ENCODE measurements around the gene BCKDHB. TPM values are rescaled to one million over a fixed set of nuclear protein-coding genes. Genes with fewer than 3 reads are reported as not detected.

The BCKDHB gene
- total and polyA plus RNA-seq, 8 donors, result 7.8 to 44.6 (median 20.3) TPM

- no peak for DNase-seq
- Histone ChIP-seq H3K9me3 (peaks cover 0 to 4% (median 0%) of the 10 kb centered on the region in 4 donors), H3K4me3 (no peak overlapping the region), H3K27ac (no peak overlapping the region), H3K36me3 (peaks cover 0 to 1% (median 0%) of the 10 kb centered on the region in 4 donors), H3K27me3 (no peaks in the 10 kb centered on the region), H3K4me1 (no peaks in the 10 kb centered on the region)
- intact Hi-C loops (cut with DNase I; ENCODE audit: low total_unique reads), result no loop called here
- TF ChIP-seq CTCF (IDR thresholded peaks at IDR 0.05), result no peak
- TF ChIP-seq EP300 (IDR thresholded peaks at IDR 0.05), result no peak
- no peak for TF ChIP-seq POLR2A (IDR thresholded peaks at IDR 0.05)
- TF ChIP-seq POLR2AphosphoS5 (IDR thresholded peaks at IDR 0.05), result no peak
- 0 to 83% (median 39%) methylated on average over 1 of the region's 1 CpG for WGBS, 5 donors
Observed at GRCh38 chr6:80304014-80304413, 197.5 kb downstream of the BCKDHB start.

GRCh38 chr6:80314531-80314930, 208.1 kb downstream of the BCKDHB start:
- DNase-seq, result no peak
- Histone ChIP-seq H3K27ac (no peak overlapping the region), H3K4me1 (peaks cover 0 to 6% (median 0%) of the 10 kb centered on the region in 4 donors), H3K9me3 (peaks cover 0 to 7% (median 0%) of the 10 kb centered on the region in 4 donors), H3K36me3 (peaks cover 0 to 5% (median 0%) of the 10 kb centered on the region in 4 donors), H3K27me3 (no peaks in the 10 kb centered on the region), H3K4me3 (no peak overlapping the region)
- TF ChIP-seq POLR2AphosphoS5 (IDR thresholded peaks at IDR 0.05), result no peak
- WGBS, 5 donors, result 93 to 95% (median 95%) methylated on average over 13 of the region's 13 CpGs
- intact Hi-C loops (cut with DNase I; ENCODE audit: low total_unique reads), result no loop called here

GRCh38 chr6:80316686-80317231, 210.3 kb downstream of the BCKDHB start:
- DNase-seq, result peak in 1 of 2 donors; percentile 13
- Histone ChIP-seq H3K9me3 (peaks cover 0 to 7% (median 0%) of the 10 kb centered on the region in 4 donors), H3K27ac (no peak overlapping the region), H3K4me1 (peaks cover 0 to 6% (median 0%) of the 10 kb centered on the region in 4 donors), H3K36me3 (no peaks in the 10 kb centered on the region), H3K27me3 (no peaks in the 10 kb centered on the region), H3K4me3 (no peak overlapping the region)
- TF ChIP-seq POLR2AphosphoS5 (IDR thresholded peaks at IDR 0.05), result no peak
- no peak for TF ChIP-seq EP300 (IDR thresholded peaks at IDR 0.05)
- TF ChIP-seq POLR2A (IDR thresholded peaks at IDR 0.05), result no peak
- TF ChIP-seq CTCF (IDR thresholded peaks at IDR 0.05), result no peak
- intact Hi-C loops (cut with DNase I; ENCODE audit: low total_unique reads), result no loop called here
- WGBS, 5 donors, result 71 to 85% (median 79%) methylated on average over 4 of the region's 4 CpGs

- peaks cover 0 to 6% (median 0%) of the 10 kb centered on the region in 4 donors for H3K4me1 ChIP-seq
- H3K27ac ChIP-seq, result no peak overlapping the region
- H3K27me3 ChIP-seq, result no peaks in the 10 kb centered on the region
- no peak overlapping the region for H3K4me3 ChIP-seq
- DNase-seq, result no peak
- H3K36me3 ChIP-seq, result no peaks in the 10 kb centered on the region
- 80 to 95% (median 87%) methylated on average over 2 of the region's 2 CpGs for WGBS, 5 donors
- no peaks in the 10 kb centered on the region for H3K9me3 ChIP-seq
- intact Hi-C loops (cut with DNase I; ENCODE audit: low total_unique reads), result no loop called here
- TF ChIP-seq EP300 (IDR thresholded peaks at IDR 0.05) (no peak), POLR2A (IDR thresholded peaks at IDR 0.05) (no peak), POLR2AphosphoS5 (IDR thresholded peaks at IDR 0.05) (no peak), CTCF (IDR thresholded peaks at IDR 0.05) (no peak)
Observed at GRCh38 chr6:80319196-80319595, 212.7 kb downstream of the BCKDHB start.

GRCh38 chr6:80321011-80321410, 214.5 kb downstream of the BCKDHB start:
- DNase-seq, result no peak
- Histone ChIP-seq H3K36me3 (no peaks in the 10 kb centered on the region), H3K27me3 (no peaks in the 10 kb centered on the region), H3K9me3 (no peaks in the 10 kb centered on the region), H3K27ac (no peak overlapping the region), H3K4me3 (no peak overlapping the region), H3K4me1 (peaks cover 0 to under 1% (median 0%) of the 10 kb centered on the region in 4 donors)
- TF ChIP-seq CTCF (IDR thresholded peaks at IDR 0.05) (no peak), EP300 (IDR thresholded peaks at IDR 0.05) (no peak), POLR2A (IDR thresholded peaks at IDR 0.05) (no peak), POLR2AphosphoS5 (IDR thresholded peaks at IDR 0.05) (no peak)
- WGBS, 5 donors, result 83 to 94% (median 90%) methylated on average over 2 of the region's 2 CpGs
- intact Hi-C loops (cut with DNase I; ENCODE audit: low total_unique reads), result no loop called here

Data from stomach (tissue), 9 donors.